Sigmoid colon (tissue), 7 donors: ENCODE measurements around the gene NR2F6. TPM values are rescaled to one million over a fixed set of nuclear protein-coding genes. Genes with fewer than 3 reads are reported as not detected.

Source experiments
- DNase-seq: peaks from one replicate; pipeline ENCODE4 v3.0.0-alpha.2; 2019
- H3K27ac ChIP-seq, 4 donors: fragments of 200-600 bp; sonication (generic); one replicate each; pipeline ENCODE4 v1.5.1; 2016 to 2019; ENCODE audit warnings: mild to moderate bottlenecking in 1 of 4
- H3K27me3 ChIP-seq, 3 donors: fragments of 200-600 bp; sonication (generic); one replicate each; pipeline ENCODE4 v1.5.1; 2019; ENCODE audit warnings: mild to moderate bottlenecking in 1 of 3
- H3K36me3 ChIP-seq, 4 donors: fragments of 200-600 bp; sonication (generic); one replicate each; pipeline ENCODE4 v1.5.1; 2016 to 2019
- H3K4me1 ChIP-seq, 4 donors: fragments of 200-600 bp; sonication (generic); one replicate each; pipeline ENCODE4 v1.5.1; 2017 to 2019
- H3K4me3 ChIP-seq, 4 donors: fragments of 200-600 bp; sonication (generic); one replicate each; pipeline ENCODE4 v1.5.1; 2017 to 2019; ENCODE audit warnings: mild to moderate bottlenecking in 2 of 4, moderate library complexity in 1 of 4
- H3K9me3 ChIP-seq, 4 donors: fragments of 200-600 bp in 3 of 4; sonication (generic) in 3 of 4; one replicate each; pipeline versions ENCODE4 v1.5.1 to v1.6.1; 2013 to 2019
- EP300 ChIP-seq, 4 donors: sonication (generic); formaldehyde crosslinking; IDR thresholded peaks; one replicate each; pipeline ENCODE4 v1.6.1; 2017; ENCODE audit warnings: antibody characterized with exemption in 4 of 4
- POLR2A ChIP-seq, 2 donors: fragments of 450-650 bp; IDR thresholded peaks; one replicate each; pipeline ENCODE4 v1.6.1; 2016; ENCODE audit warnings: antibody characterized with exemption in 2 of 2, mild to moderate bottlenecking in 2 of 2, moderate library complexity in 2 of 2
- POLR2AphosphoS5 ChIP-seq, 4 donors: sonication (generic); formaldehyde crosslinking; IDR thresholded peaks; one replicate each; pipeline ENCODE4 v1.6.1; 2017; ENCODE audit warnings: antibody characterized with exemption in 4 of 4
- WGBS, 2 donors: extraction: QIAGEN DNeasy Blood & Tissue Kit; methylation state at CpG; one replicate each; pipeline ENCODE4 v1.1.7; 2013; 5-methylcytosine and 5-hydroxymethylcytosine counted together
- intact Hi-C: fragments of 100-400 bp; cut with DNase I; formaldehyde crosslinking; loops from one replicate; pipeline ENCODE4 v1.15.1; 2023
- polyA plus RNA-seq, 3 donors: library from polyadenylated mRNA; stranded (reverse); fragments of 200-250 nt; gene quantifications; one replicate each; pipeline ENCODE4 v1.2.3, GENCODE V29; 2013
- total RNA-seq, 4 donors: library from RNA; depleted of rRNA; stranded (reverse); fragments of >200 nt; gene quantifications; one replicate each; pipeline ENCODE4 v1.1.0, GENCODE V29; 2016
- TF ChIP-seq, protein P1 (sequence below), 4 experiments: fragments of 450-650 bp in 3 of 4; fragments of 200-600 bp in 1 of 4; IDR thresholded peaks; one replicate each; pipeline ENCODE4 v1.5.1; 2016 to 2019; ENCODE audit warnings: antibody characterized with exemption in 4 of 4, mild to moderate bottlenecking in 3 of 4, moderate library complexity in 2 of 4
- donor health status: healthy with polysubstance abuse.
- donor health status: Bipolar disorder and iron deficiency.
- donor health status: healthy.

NR2F6 gene
- total and polyA plus RNA-seq, 7 donors: 21.6 to 72.1 (median 32.6) TPM

DNA sequence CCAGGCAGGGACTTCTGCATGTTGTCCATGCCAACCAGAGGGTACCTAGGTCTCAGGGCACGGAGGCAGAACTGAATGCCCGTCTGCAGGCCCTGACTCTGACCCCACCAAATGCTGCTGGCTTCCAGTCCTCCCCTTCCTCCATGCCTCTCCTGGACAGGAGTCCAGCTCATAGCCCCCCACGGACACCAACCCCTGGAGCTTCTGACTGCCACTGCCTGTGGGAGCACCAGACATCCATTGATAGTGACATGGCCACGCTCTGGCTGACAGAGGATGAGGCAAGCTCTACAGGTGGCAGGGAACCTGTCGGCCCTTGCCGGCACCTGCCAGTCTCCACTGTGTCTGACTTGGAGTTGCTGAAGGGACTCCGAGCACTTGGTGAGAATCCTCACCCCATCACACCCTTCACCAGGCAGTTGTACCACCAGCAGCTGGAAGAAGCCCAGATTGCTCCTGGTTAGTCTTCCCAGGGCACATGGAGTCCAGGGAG is 37.8 kb upstream of the NR2F6 start:
- peaks cover 11 to 15% (median 15%) of the 10 kb centered on the region in 3 donors for H3K27me3 ChIP-seq
- TF ChIP-seq POLR2AphosphoS5 (IDR thresholded peaks at IDR 0.05) (no peak), POLR2A (IDR thresholded peaks at IDR 0.05) (no peak), EP300 (IDR thresholded peaks at IDR 0.05) (no peak)
- TF ChIP-seq, protein P1, sequence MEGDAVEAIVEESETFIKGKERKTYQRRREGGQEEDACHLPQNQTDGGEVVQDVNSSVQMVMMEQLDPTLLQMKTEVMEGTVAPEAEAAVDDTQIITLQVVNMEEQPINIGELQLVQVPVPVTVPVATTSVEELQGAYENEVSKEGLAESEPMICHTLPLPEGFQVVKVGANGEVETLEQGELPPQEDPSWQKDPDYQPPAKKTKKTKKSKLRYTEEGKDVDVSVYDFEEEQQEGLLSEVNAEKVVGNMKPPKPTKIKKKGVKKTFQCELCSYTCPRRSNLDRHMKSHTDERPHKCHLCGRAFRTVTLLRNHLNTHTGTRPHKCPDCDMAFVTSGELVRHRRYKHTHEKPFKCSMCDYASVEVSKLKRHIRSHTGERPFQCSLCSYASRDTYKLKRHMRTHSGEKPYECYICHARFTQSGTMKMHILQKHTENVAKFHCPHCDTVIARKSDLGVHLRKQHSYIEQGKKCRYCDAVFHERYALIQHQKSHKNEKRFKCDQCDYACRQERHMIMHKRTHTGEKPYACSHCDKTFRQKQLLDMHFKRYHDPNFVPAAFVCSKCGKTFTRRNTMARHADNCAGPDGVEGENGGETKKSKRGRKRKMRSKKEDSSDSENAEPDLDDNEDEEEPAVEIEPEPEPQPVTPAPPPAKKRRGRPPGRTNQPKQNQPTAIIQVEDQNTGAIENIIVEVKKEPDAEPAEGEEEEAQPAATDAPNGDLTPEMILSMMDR (IDR thresholded peaks at IDR 0.05): no peak
- WGBS, 2 donors: 91 to 94% methylated on average over 7 of the region's 7 CpGs
- intact Hi-C loops: loop anchor here (2.0 to 5.0 kb wide), 2 partner anchors 36 to 217 kb away; partner anchors contain the start of gene NR2F6
- H3K4me3 ChIP-seq: no peak overlapping the region
- no peak overlapping the region for H3K27ac ChIP-seq
- no peak for DNase-seq
- peaks cover 0 to 11% (median 2%) of the 10 kb centered on the region in 4 donors for H3K36me3 ChIP-seq
- no peaks in the 10 kb centered on the region for H3K9me3 ChIP-seq
- H3K4me1 ChIP-seq: peaks cover 0 to 18% (median 15%) of the 10 kb centered on the region in 4 donors

DNA sequence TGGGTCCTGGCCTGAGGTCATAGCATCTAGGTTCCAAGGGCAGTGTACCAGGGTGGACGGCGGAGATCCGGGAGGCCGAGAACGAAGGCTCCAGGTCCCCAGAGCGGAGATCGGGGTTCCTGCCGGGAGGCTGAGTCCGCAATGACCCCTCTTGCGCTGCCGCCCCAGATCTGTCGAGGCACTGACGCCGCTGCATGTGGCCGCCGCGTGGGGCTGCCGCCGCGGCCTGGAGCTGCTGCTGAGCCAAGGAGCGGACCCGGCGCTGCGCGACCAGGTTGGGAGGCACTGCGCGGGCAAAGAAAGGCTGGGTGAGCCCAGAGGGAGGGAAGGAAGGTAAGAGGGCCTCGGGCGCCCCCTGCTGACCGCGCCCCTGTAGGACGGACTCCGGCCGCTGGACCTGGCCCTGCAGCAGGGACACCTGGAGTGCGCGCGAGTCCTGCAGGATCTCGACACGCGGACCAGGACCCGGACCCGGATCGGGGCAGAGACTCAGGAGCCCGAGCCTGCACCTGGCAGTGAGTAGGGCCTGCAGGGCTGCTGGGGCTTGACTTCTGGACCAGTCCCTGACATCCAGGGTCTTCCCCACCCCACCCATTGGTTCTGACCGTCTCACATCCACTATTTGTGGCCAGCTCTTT is 36.9 kb upstream of the NR2F6 start:
- peak overlapping the region in 3 of 4 donors; percentile 13 to 39 (median 35) for H3K4me3 ChIP-seq
- 2 to 4% methylated on average over 45 of the region's 45 CpGs for WGBS, 2 donors
- intact Hi-C loops: loop anchor here (1.0 to 5.0 kb wide), 3 partner anchors 35 to 216 kb away; partner anchors contain the start of gene NR2F6

DNA sequence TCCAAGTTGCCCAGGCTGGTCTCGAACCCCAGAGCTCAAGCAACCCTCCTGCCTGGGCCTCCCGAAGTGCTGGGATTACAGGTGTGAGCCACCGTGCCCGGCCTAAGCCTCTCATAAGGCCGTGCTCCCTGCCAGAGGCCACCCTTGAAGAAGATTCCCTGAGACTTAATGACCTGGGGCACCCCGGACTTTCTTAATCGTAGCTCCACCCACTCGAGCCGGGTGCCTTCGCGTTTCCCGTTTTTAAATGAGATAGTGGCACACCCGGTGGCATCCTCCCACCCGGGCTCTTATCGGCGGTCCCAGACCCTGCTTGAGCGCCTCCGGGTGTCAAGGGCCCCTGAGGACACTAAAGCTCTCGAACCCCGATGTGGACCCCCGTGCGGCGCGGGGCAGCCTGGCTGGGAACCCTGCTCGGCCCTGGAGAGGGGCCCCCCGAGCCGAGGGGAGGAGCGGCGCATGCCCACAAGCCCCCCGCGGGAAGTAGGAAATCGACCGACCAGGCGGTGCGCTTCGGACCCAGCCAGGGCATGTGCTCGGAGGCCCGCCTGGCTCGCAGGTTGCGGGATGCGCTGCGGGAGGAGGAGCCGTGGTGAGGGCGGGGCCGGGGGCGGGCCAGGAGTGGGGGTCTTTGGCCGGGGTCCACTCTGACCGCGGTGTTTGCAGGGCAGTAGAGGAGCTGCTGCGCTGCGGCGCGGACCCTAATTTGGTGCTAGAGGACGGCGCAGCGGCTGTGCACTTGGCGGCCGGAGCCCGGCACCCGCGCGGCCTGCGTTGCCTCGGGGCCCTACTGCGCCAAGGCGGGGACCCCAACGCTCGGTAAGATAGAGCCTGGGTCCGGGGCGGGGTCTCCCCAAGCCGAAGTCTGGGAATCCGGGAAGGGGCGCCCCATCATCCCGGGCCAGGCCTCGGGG is 35.9 kb upstream of the NR2F6 start, which contains the start of gene ANKLE1:
Gene ANKLE1, plus strand, starts transcription at position 511 of the 914 bp plus-strand sequence. Its CDS starts 20 bp downstream, at position 531.
- no peak for TF ChIP-seq EP300 (IDR thresholded peaks at IDR 0.05)
- no peak for TF ChIP-seq POLR2AphosphoS5 (IDR thresholded peaks at IDR 0.05)
- TF ChIP-seq, protein P1 (IDR thresholded peaks at IDR 0.05): no peak
- no peak for TF ChIP-seq POLR2A (IDR thresholded peaks at IDR 0.05)
- no peak for DNase-seq
- no peaks in the 10 kb centered on the region for H3K9me3 ChIP-seq
- peaks cover 1 to 30% (median 16%) of the 10 kb centered on the region in 4 donors for H3K36me3 ChIP-seq
- WGBS, 2 donors: 7% methylated on average over 75 of the region's 75 CpGs
- H3K4me3 ChIP-seq: peak within 1 kb of the TSS in 3 of 4 donors; percentile 28 to 39 (median 35)
- peaks cover 11 to 15% (median 15%) of the 10 kb centered on the region in 3 donors for H3K27me3 ChIP-seq
- peaks cover 0 to 18% (median 15%) of the 10 kb centered on the region in 4 donors for H3K4me1 ChIP-seq
- intact Hi-C loops: loop anchor here (1.0 to 5.0 kb wide), 3 partner anchors 34 to 215 kb away; partner anchors contain the start of gene NR2F6
- no peak within 1 kb of the TSS for H3K27ac ChIP-seq

More for the DNA sequence above, 36.9 kb upstream of the NR2F6 start:
- Histone ChIP-seq H3K9me3 (no peaks in the 10 kb centered on the region), H3K36me3 (peaks cover 0 to 21% (median 8%) of the 10 kb centered on the region in 4 donors), H3K4me1 (peaks cover 0 to 18% (median 15%) of the 10 kb centered on the region in 4 donors), H3K27me3 (peaks cover 11 to 15% (median 15%) of the 10 kb centered on the region in 3 donors), H3K27ac (no peak overlapping the region)
- peak; percentile 89 for DNase-seq
- TF ChIP-seq, protein P1 (IDR thresholded peaks at IDR 0.05): peak; percentile 75 to 91 (median 82)
- no peak for TF ChIP-seq EP300 (IDR thresholded peaks at IDR 0.05)
- no peak for TF ChIP-seq POLR2A (IDR thresholded peaks at IDR 0.05)
- TF ChIP-seq POLR2AphosphoS5 (IDR thresholded peaks at IDR 0.05): peak in 1 of 4 donors; percentile 21

DNA sequence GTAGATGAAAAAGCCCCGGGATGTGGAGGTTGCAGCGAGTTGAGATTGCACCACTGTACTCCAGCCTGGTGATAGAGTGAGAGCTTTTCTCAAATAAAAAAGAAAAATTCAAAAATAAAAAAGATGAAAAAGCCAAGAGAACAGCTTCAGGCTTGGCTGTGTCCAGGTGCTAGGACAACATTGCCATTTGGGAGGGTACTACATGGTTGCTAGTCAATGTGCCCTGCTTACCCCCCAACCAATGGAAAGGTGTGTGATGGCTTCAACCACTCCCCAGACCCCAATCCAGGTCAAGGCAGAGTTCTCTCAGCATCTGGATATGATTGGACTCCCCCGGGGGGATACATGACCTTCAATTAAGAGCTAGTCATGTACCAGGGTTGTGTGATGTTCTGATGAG is 33.7 kb upstream of the NR2F6 start:
- intact Hi-C loops: no loop called here
- TF ChIP-seq POLR2A (IDR thresholded peaks at IDR 0.05): no peak
- no peak for TF ChIP-seq EP300 (IDR thresholded peaks at IDR 0.05)
- TF ChIP-seq, protein P1 (IDR thresholded peaks at IDR 0.05): no peak
- TF ChIP-seq POLR2AphosphoS5 (IDR thresholded peaks at IDR 0.05): no peak
- peaks cover 11 to 15% (median 15%) of the 10 kb centered on the region in 3 donors for H3K27me3 ChIP-seq
- DNase-seq: no peak
- WGBS, 2 donors: 80 to 92% methylated on average over 3 of the region's 3 CpGs
- peaks cover 20 to 53% (median 33%) of the 10 kb centered on the region in 4 donors for H3K36me3 ChIP-seq
- H3K4me3 ChIP-seq: no peak overlapping the region
- H3K9me3 ChIP-seq: no peaks in the 10 kb centered on the region
- H3K4me1 ChIP-seq: peaks cover 0 to 18% (median 15%) of the 10 kb centered on the region in 4 donors
- H3K27ac ChIP-seq: no peak overlapping the region
